SU-DHL-6 (cell line): ENCODE data around the gene EMC9.

Experiments used
- EZH2phosphoT487 ChIP-seq: fragments of 200-600 bp; sonication (generic), shearing (Covaris generic); conservative IDR thresholded peaks from 2 replicates; pipeline ENCODE4 v1.6.1; 2018; ENCODE audit warnings: mild to moderate bottlenecking, antibody characterized with exemption, low read length, moderate library complexity, mixed read lengths
- TF ChIP-seq, protein P1 (sequence below): fragments of 200-600 bp; sonication (generic); IDR thresholded peaks from one replicate; pipeline ENCODE4 v1.5.1; 2017; ENCODE audit warnings: antibody characterized with exemption, mild to moderate bottlenecking, low read length, moderate library complexity; ENCODE audit not compliant: insufficient read depth, poor library complexity, severe bottlenecking

DNA sequence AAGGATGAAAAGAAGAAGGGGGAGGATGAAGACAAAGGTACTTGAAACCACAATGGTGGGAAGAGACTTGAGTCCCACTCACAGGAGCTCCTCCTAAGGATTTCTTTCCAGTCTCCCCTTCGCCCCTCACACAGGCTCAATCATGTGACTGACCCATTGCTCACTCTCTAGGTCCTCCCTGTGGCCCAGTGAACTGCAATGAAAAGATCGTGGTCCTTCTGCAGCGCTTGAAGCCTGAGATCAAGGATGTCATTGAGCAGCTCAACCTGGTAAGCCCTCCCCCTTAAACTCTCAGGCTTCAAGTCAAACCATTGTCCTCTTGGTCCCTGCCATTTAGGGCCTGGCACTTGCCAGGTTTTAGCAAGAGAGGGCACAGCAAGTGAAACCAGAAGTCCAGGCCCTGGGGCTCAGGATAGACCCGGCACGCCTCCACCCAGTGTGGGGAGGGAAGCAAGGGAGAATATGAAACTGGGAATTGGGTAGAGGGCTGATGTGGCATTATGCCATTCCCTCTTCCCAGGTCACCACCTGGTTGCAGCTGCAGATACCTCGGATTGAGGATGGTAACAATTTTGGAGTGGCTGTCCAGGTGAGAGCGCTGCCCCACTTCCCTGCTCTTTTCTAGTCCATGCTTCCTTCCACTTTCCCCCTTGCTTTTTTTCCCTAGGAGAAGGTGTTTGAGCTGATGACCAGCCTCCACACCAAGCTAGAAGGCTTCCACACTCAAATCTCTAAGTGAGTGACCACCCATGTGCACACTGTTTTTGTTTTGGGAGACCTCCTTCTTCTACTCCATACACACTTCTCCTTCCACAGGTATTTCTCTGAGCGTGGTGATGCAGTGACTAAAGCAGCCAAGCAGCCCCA, 3.6 kb downstream of the EMC9 start:
- TF ChIP-seq, protein P1, sequence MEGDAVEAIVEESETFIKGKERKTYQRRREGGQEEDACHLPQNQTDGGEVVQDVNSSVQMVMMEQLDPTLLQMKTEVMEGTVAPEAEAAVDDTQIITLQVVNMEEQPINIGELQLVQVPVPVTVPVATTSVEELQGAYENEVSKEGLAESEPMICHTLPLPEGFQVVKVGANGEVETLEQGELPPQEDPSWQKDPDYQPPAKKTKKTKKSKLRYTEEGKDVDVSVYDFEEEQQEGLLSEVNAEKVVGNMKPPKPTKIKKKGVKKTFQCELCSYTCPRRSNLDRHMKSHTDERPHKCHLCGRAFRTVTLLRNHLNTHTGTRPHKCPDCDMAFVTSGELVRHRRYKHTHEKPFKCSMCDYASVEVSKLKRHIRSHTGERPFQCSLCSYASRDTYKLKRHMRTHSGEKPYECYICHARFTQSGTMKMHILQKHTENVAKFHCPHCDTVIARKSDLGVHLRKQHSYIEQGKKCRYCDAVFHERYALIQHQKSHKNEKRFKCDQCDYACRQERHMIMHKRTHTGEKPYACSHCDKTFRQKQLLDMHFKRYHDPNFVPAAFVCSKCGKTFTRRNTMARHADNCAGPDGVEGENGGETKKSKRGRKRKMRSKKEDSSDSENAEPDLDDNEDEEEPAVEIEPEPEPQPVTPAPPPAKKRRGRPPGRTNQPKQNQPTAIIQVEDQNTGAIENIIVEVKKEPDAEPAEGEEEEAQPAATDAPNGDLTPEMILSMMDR: no peak
- TF ChIP-seq EZH2phosphoT487: no peak
